Right lobe of liver (tissue), 6 donors: ENCODE measurements around the gene GALNT7. TPM values are rescaled to one million over a fixed set of nuclear protein-coding genes. Genes with fewer than 3 reads are reported as not detected.
A peak's percentile ranks its signal among the peaks of the same experiment; 100 is the strongest.

Source experiments
- ATAC-seq, 4 donors: fragments of 200-7000 bp; cut with Tn5 transposase; one replicate each; pipeline ENCODE4 v1.9.1; 2020; ENCODE audit warnings: mild to moderate bottlenecking in 4 of 4, moderate library complexity in 4 of 4
- DNase-seq, 3 donors: peaks; one replicate each; pipeline ENCODE4 v3.0.0-alpha.2; 2020
- H3K27ac ChIP-seq, 3 donors: fragments of 200-600 bp; one replicate each; pipeline ENCODE4 v1.8.0; 2022
- H3K27me3 ChIP-seq, 2 donors: fragments of 200-600 bp; one replicate each; pipeline ENCODE4 v1.8.0; 2022
- H3K36me3 ChIP-seq, 4 donors: fragments of 200-600 bp; sonication (generic) in 1 of 4; one replicate each; pipeline versions ENCODE4 v1.5.1 to v1.8.0; 2017 to 2022; ENCODE audit warnings: control low read depth in 1 of 4
- H3K4me1 ChIP-seq, 4 donors: fragments of 200-600 bp; sonication (generic) in 1 of 4; one replicate each; pipeline versions ENCODE4 v1.5.1 to v1.8.0; 2017 to 2022; ENCODE audit warnings: control low read depth in 1 of 4
- H3K4me3 ChIP-seq, 3 donors: fragments of 200-600 bp; one replicate each; pipeline ENCODE4 v1.8.0; 2022
- H3K9me3 ChIP-seq, 4 donors: fragments of 200-600 bp; sonication (generic) in 1 of 4; one replicate each; pipeline versions ENCODE4 v1.5.1 to v1.8.0; 2017 to 2022; ENCODE audit warnings: control low read depth in 1 of 4
- POLR2A ChIP-seq: fragments of 450-650 bp; IDR thresholded peaks from one replicate; pipeline ENCODE4 v1.6.1; 2017; ENCODE audit warnings: antibody characterized with exemption, mild to moderate bottlenecking
- WGBS: methylation state at CpG from one replicate; pipeline ENCODE4 v1.1.6; 2018; ENCODE audit warnings: low coverage, low lambda C conversion rate; ENCODE audit not compliant: insufficient coverage; ENCODE audit errors: missing lambda C conversion rate; 5-methylcytosine and 5-hydroxymethylcytosine counted together
- intact Hi-C, 2 donors: fragments of 100-400 bp; cut with DNase I; formaldehyde crosslinking; loops; one replicate each; pipeline versions ENCODE4 v1.11.2 to v1.14.1; 2022
- total RNA-seq, 6 experiments: library from RNA; depleted of rRNA in 2 of 6; stranded (reverse); fragments of >200 nt in 2 of 6; fragmentation: NEBNext Ultra II Directional in 3 of 6; extraction: Animal tissue kit (Norgen Biotek cat#: 25700) in 3 of 6; gene quantifications; one replicate each; pipeline versions ENCODE4 v1.1.0 to v1.2.4, GENCODE V29; 2016 to 2023
- TF ChIP-seq, protein P1 (sequence below), 4 donors: fragments of 200-600 bp in 3 of 4; fragments of 450-650 bp in 1 of 4; IDR thresholded peaks; one replicate each; pipeline versions ENCODE4 v1.5.1 to v1.8.0; 2016 to 2022; ENCODE audit warnings: antibody characterized with exemption in 4 of 4, mild to moderate bottlenecking in 2 of 4
- donor health status: DM: no; HTN: yes; CAD: no.
- donor health status: DM: no; HTN: no; CAD: no.
- donor health status: DM: no; HTN: no; CAD: no.
- donor health status: DM: no; HTN: yes; CAD: no.
- donor health status: DM: no; HTN: yes; CAD: no.

GALNT7 gene
- total RNA-seq, 6 experiments from 2014 or later, result 0.62 to 2.2 (median 1.4) TPM

GRCh38 chr4:173367946-173368345, 199.3 kb downstream of the GALNT7 start:
- peaks cover 0 to 14% (median 5%) of the 10 kb centered on the region in 4 donors for H3K4me1 ChIP-seq
- H3K36me3 ChIP-seq, result no peaks in the 10 kb centered on the region
- DNase-seq, result no peak
- intact Hi-C loops, result no loop called here
- H3K4me3 ChIP-seq, result no peak overlapping the region
- no peaks in the 10 kb centered on the region for H3K27me3 ChIP-seq
- 47% methylated on average over 4 of the region's 4 CpGs for WGBS
- no peak for ATAC-seq
- H3K9me3 ChIP-seq, result no peaks in the 10 kb centered on the region
- TF ChIP-seq POLR2A, result no peak
- TF ChIP-seq, protein P1, sequence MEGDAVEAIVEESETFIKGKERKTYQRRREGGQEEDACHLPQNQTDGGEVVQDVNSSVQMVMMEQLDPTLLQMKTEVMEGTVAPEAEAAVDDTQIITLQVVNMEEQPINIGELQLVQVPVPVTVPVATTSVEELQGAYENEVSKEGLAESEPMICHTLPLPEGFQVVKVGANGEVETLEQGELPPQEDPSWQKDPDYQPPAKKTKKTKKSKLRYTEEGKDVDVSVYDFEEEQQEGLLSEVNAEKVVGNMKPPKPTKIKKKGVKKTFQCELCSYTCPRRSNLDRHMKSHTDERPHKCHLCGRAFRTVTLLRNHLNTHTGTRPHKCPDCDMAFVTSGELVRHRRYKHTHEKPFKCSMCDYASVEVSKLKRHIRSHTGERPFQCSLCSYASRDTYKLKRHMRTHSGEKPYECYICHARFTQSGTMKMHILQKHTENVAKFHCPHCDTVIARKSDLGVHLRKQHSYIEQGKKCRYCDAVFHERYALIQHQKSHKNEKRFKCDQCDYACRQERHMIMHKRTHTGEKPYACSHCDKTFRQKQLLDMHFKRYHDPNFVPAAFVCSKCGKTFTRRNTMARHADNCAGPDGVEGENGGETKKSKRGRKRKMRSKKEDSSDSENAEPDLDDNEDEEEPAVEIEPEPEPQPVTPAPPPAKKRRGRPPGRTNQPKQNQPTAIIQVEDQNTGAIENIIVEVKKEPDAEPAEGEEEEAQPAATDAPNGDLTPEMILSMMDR (IDR thresholded peaks at IDR 0.05), result no peak
- no peak overlapping the region for H3K27ac ChIP-seq

DNA sequence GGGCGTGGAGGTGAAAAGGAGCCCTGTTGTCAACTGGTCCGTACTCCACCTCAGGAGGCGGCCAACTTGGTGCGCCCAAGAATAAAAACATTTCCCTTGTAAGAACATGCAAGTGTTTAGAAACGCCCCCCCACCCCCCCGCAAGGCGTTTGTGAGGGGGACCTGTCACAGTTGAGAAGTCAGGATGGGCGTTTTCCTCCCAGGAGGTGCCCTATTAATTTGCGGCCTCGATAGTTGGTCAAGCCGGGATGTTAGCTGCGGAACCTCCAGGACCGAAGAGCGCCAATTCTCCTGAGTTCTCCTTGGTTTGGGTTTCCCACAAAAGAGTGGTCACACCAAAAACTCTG, 201.5 kb downstream of the GALNT7 start:
- H3K36me3 ChIP-seq, result no peaks in the 10 kb centered on the region
- 0% methylated on average over 14 of the region's 14 CpGs for WGBS
- ATAC-seq, result peak in 2 of 4 donors; percentile 0 to 7
- peak overlapping the region; percentile 52 to 85 (median 75) for H3K4me3 ChIP-seq
- intact Hi-C loops, result no loop called here
- peak; percentile 0 for TF ChIP-seq POLR2A
- TF ChIP-seq, protein P1 (IDR thresholded peaks at IDR 0.05), result no peak
- no peaks in the 10 kb centered on the region for H3K9me3 ChIP-seq
- DNase-seq, result peak; percentile 57 to 69 (median 64)
- peak overlapping the region; percentile 93 to 97 (median 95) for H3K27ac ChIP-seq
- H3K27me3 ChIP-seq, result no peaks in the 10 kb centered on the region
- H3K4me1 ChIP-seq, result peaks cover 0 to 14% (median 5%) of the 10 kb centered on the region in 4 donors

DNA sequence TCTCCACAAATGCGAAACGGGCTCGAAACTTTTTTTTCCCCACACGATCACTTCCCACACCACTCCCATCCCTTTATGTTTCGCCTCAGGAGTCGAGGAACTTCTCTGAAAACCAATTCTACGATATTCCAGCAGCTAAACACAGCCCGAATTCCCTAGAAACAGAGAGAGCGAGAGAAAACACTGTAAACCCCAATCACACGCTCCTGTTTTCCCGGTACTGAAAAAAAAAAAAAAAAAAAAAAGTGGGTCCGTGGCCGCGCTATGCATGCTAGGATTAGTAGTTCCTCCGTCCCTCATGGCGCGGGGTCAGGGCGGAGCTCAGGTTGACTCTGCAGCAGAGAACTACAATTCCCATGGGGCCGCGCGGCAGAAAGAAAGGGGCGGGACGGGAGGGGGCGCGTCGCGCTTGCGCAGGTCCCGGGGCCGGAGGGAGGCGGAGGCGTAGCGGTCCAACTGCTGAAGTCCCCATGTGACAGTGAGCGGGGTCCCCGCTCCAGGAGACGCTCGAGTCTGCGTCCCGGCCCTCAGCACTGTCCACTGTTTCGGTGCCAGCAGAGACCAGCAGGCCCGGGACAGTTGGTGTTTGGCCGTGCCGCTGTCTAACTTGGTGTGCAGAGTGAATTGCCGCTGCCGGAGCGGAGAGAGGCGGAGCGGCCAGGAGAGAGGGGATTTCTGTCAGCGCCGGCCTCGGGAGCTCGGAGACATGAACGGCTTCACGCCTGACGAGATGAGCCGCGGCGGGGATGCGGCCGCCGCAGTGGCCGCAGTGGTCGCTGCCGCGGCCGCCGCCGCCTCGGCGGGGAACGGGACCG, 202.1 kb downstream of the GALNT7 start, which contains the start of gene SAP30:
SAP30 (plus strand) TSS at position 478 of the 815 bp plus-strand sequence; CDS start at position 707, 229 bp downstream.
- H3K9me3 ChIP-seq, result no peaks in the 10 kb centered on the region
- H3K36me3 ChIP-seq, result no peaks in the 10 kb centered on the region
- peak; percentile 88 to 96 (median 91) for ATAC-seq
- whole genome bisulfite sequencing, result 0% methylated on average over 17 of the region's 72 CpGs
- intact Hi-C loops, result no loop called here
- H3K27me3 ChIP-seq, result no peaks in the 10 kb centered on the region
- peaks cover 0 to 14% (median 5%) of the 10 kb centered on the region in 4 donors for H3K4me1 ChIP-seq
- peak; percentile 98 to 99 (median 99) for DNase-seq
- H3K27ac ChIP-seq, result peak within 1 kb of the TSS; percentile 93 to 97 (median 95)
- H3K4me3 ChIP-seq, result peak within 1 kb of the TSS; percentile 73 to 85 (median 75)
- TF ChIP-seq, protein P1 (IDR thresholded peaks at IDR 0.05), result no peak
- peak; percentile 95 for TF ChIP-seq POLR2A

DNA sequence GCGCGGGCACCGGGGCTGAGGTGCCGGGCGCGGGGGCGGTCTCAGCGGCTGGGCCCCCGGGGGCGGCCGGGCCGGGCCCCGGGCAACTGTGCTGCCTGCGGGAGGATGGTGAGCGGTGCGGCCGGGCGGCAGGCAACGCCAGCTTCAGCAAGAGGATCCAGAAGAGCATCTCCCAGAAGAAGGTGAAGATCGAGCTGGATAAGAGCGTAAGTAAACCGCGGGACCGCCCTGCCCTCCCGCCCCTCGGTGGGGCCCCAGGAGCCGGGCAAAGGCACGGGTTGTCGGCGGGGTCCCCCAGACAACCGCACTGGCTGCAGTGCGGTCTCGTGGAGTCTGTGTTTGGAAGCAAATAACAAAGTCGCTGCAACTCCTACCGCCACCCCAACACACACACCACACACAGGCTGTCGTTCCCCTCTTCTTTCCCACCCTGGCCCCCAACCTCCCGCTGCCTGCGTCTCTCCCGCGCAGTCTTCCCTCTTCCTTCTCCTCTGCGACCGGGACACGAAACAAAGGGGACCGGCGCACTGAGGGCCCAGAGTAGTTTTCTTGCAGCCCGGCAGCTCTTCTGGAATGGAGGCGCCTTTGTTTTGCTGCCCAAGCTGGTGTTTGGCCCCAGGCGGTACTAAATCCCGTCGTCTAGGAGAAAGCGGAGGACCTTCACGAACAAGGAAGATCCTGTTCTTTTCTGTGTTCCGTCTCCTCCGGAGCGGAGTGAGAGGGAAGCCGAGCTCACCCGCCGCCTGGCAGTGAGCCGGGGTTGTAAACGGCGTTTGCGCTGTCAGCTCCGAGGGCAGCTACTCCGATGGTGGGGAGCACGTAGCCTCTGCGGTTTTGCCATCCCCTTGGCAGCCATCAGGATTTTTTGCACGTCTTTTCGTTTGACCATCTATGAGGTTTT, 202.9 kb downstream of the GALNT7 start:
- H3K27ac ChIP-seq, result peak overlapping the region; percentile 75 to 83 (median 79)
- DNase-seq (peak; percentile 81 to 83 (median 81)), ATAC-seq (peak; percentile 33 to 53 (median 37))
- no peaks in the 10 kb centered on the region for H3K27me3 ChIP-seq
- WGBS, result 1% methylated on average over 32 of the region's 68 CpGs
- no peaks in the 10 kb centered on the region for H3K36me3 ChIP-seq
- H3K4me3 ChIP-seq, result peak overlapping the region; percentile 73 to 85 (median 75)
- TF ChIP-seq, protein P1 (IDR thresholded peaks at IDR 0.05), result no peak
- peak; percentile 20 for TF ChIP-seq POLR2A
- no peaks in the 10 kb centered on the region for H3K9me3 ChIP-seq
- H3K4me1 ChIP-seq, result peaks cover 0 to 14% (median 5%) of the 10 kb centered on the region in 4 donors
- intact Hi-C loops, result no loop called here
